Neuronal stem cell (in vitro differentiated cells): ENCODE data around the gene IQCE.
"Not testable (repeated sequence)": the region's sequence is repeated elsewhere in the genome, so short reads cannot be mapped to it uniquely, and the experiment has no call there.

Experiments used
- DNase-seq: peaks from one replicate; pipeline ENCODE4 v3.0.0-alpha.2; 2013; ENCODE audit warnings: low spot score
- H2AFZ ChIP-seq: one replicate; pipeline ENCODE4 v1.6.1; 2013; ENCODE audit warnings: mild to moderate bottlenecking, low read length, inconsistent platforms
- H2AK5ac ChIP-seq: 2 replicates; pipeline ENCODE4 v1.6.1; 2013; ENCODE audit warnings: low read depth, mild to moderate bottlenecking, inconsistent platforms, low read length, moderate library complexity, mixed read lengths
- H2BK120ac ChIP-seq: 2 replicates; pipeline ENCODE4 v1.6.1; 2013; ENCODE audit warnings: low read depth, mild to moderate bottlenecking, inconsistent platforms, low read length, moderate library complexity, mixed read lengths
- H2BK12ac ChIP-seq: one replicate; pipeline ENCODE4 v1.6.1; 2013; ENCODE audit warnings: low read length, inconsistent platforms
- H2BK15ac ChIP-seq: 2 replicates; pipeline ENCODE4 v1.6.1; 2013; ENCODE audit warnings: mild to moderate bottlenecking, low read length, inconsistent platforms, mixed read lengths
- H2BK5ac ChIP-seq: one replicate; pipeline ENCODE4 v1.6.1; 2013; ENCODE audit warnings: inconsistent platforms, mild to moderate bottlenecking, low read length, moderate library complexity
- H3K14ac ChIP-seq: one replicate; pipeline ENCODE4 v1.6.1; 2013; ENCODE audit warnings: low read length, inconsistent platforms
- H3K18ac ChIP-seq: 2 replicates; pipeline ENCODE4 v1.6.1; 2013; ENCODE audit warnings: low read length, inconsistent platforms
- H3K23ac ChIP-seq: 2 replicates; pipeline ENCODE4 v1.6.1; 2013; ENCODE audit warnings: low read depth, mild to moderate bottlenecking, mixed read lengths, low read length, inconsistent platforms; ENCODE audit not compliant: poor library complexity
- H3K27ac ChIP-seq: replicated peaks from 3 replicates; pipeline ENCODE4 v1.5.1; 2013; ENCODE audit warnings: low read length, inconsistent platforms
- H3K27me3 ChIP-seq, 3 experiments: 2 replicates each; pipeline ENCODE4 v1.6.1; 2013; ENCODE audit warnings: low read length in 3 of 3, mild to moderate bottlenecking in 2 of 3, inconsistent platforms in 1 of 3, low read depth in 1 of 3, mixed read lengths in 1 of 3, moderate library complexity in 1 of 3; ENCODE audit not compliant: control insufficient read depth in 3 of 3, insufficient read depth in 3 of 3
- H3K36me3 ChIP-seq, 2 donors: replicated peaks in 1 of 2; 2 replicates each; pipeline ENCODE4 v1.6.1; 2013; ENCODE audit warnings: low read length in 2 of 2; ENCODE audit not compliant: control insufficient read depth in 2 of 2, insufficient read depth in 2 of 2
- H3K4ac ChIP-seq: 2 replicates; pipeline ENCODE4 v1.6.1; 2013; ENCODE audit warnings: inconsistent platforms, mild to moderate bottlenecking, low read length, moderate library complexity
- H3K4me1 ChIP-seq, 2 donors: 1 replicate in 1 of 2; 2 replicates in 1 of 2; pipeline ENCODE4 v1.6.1; 2013; ENCODE audit warnings: low read length in 2 of 2, low read depth in 1 of 2; ENCODE audit not compliant: control insufficient read depth in 2 of 2, insufficient read depth in 1 of 2
- H3K4me2 ChIP-seq: one replicate; pipeline ENCODE4 v1.6.1; 2013; ENCODE audit warnings: mild to moderate bottlenecking, low read length, inconsistent platforms; ENCODE audit not compliant: insufficient read depth, poor library complexity, severe bottlenecking
- H3K4me3 ChIP-seq, 2 donors: 2 replicates each; pipeline ENCODE4 v1.5.1; 2013; ENCODE audit warnings: low read length in 2 of 2, mild to moderate bottlenecking in 2 of 2, inconsistent platforms in 1 of 2, moderate library complexity in 1 of 2
- H3K79me1 ChIP-seq: one replicate; pipeline ENCODE4 v1.6.1; 2013; ENCODE audit warnings: low read depth, mild to moderate bottlenecking, inconsistent platforms, low read length, moderate library complexity
- H3K9ac ChIP-seq: one replicate; pipeline ENCODE4 v1.6.1; 2013; ENCODE audit warnings: mild to moderate bottlenecking, low read depth, low read length, inconsistent platforms; ENCODE audit not compliant: poor library complexity
- H3K9me3 ChIP-seq, 2 donors: replicated peaks in 1 of 2; 2 replicates each; pipeline versions ENCODE3 to v1.6.1; 2013; ENCODE audit warnings: low read length in 2 of 2, mild to moderate bottlenecking in 2 of 2, inconsistent platforms in 1 of 2, low read depth in 1 of 2, mixed read lengths in 1 of 2, moderate library complexity in 1 of 2; ENCODE audit not compliant: control insufficient read depth in 2 of 2, insufficient read depth in 1 of 2
- H4K8ac ChIP-seq: one replicate; pipeline ENCODE4 v1.6.1; 2013; ENCODE audit warnings: low read depth, mild to moderate bottlenecking, inconsistent platforms, low read length, moderate library complexity
- H4K91ac ChIP-seq: one replicate; pipeline ENCODE4 v1.6.1; 2013; ENCODE audit warnings: low read length, low read depth, mild to moderate bottlenecking, inconsistent platforms; ENCODE audit not compliant: poor library complexity
- WGBS, 2 donors: extraction: QIAGEN DNeasy Blood & Tissue Kit; methylation state at CpG; one replicate each; pipeline ENCODE4 v1.1.7; 2013; ENCODE audit warnings: missing lambda C conversion rate in 2 of 2, mixed read lengths in 1 of 2; ENCODE audit not compliant: insufficient read length in 2 of 2, insufficient replicate concordance in 1 of 2; ENCODE audit errors: extremely low coverage in 2 of 2; 5-methylcytosine and 5-hydroxymethylcytosine counted together

IQCE gene

DNA sequence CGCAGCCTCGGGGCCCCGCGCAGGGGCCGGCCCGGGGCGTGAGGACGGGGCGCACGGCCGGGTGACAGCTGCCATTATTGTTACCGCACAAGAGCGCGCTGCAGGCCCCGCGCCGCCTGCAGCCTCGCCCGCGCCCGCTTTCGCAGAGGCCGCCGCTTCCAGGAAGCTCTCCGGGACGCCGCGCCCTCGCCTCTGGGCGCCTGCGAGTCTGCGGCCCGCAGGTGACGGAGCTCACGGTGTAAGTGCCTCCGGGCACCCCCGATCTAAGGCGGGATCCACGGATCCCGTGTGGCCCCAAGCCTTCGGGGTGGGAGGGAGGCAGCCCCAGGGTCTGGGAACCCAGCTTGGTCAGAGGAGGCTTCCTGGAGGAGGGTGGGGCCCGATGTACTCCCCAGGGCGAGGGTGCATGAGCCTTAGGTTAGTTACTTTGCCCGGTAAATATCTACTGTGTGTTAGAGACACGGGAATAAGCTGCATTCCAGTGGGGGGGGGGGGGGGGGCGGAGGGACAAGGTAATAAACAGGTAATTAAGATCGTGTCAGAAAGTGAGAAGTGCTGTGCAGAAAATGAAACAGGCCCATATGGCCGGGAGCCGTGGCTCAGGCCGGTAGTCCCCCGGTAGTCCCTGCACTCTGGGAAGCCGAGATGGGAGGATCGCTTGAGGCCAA is 638 bp downstream of the IQCE start:
- H3K9me3 ChIP-seq = no peaks in the 10 kb centered on the region
- peak overlapping the region; percentile 93 for H3K4me2 ChIP-seq
- H3K4me3 ChIP-seq = peak overlapping the region; percentile 90 to 98
- H2BK120ac ChIP-seq = no peak overlapping the region
- peak overlapping the region; percentile 90 for H2AK5ac ChIP-seq
- no peak overlapping the region for H4K91ac ChIP-seq
- H3K27me3 ChIP-seq = no peaks in the 10 kb centered on the region
- H3K14ac ChIP-seq = peak overlapping the region; percentile 56
- no CpG with 5 or more reads among the region's 53 CpGs for WGBS, 2 donors
- no peaks in the 10 kb centered on the region for H3K36me3 ChIP-seq
- peak overlapping the region; percentile 95 for H3K18ac ChIP-seq
- peaks cover 10% of the 10 kb centered on the region for H3K79me1 ChIP-seq
- peak overlapping the region; percentile 54 for H3K27ac ChIP-seq
- no peak for DNase-seq
- H3K4ac ChIP-seq = no peak overlapping the region
- H4K8ac ChIP-seq = no peak overlapping the region
- H3K4me1 ChIP-seq = peaks cover 6 to 7% of the 10 kb centered on the region in 2 donors
- H3K23ac ChIP-seq = peak overlapping the region; percentile 93
- no peak overlapping the region for H2BK12ac ChIP-seq
- peak overlapping the region; percentile 58 for H2BK15ac ChIP-seq
- H2BK5ac ChIP-seq = no peak overlapping the region
- peak overlapping the region; percentile 88 for H3K9ac ChIP-seq
- peak overlapping the region; percentile 96 for H2AFZ ChIP-seq

DNA sequence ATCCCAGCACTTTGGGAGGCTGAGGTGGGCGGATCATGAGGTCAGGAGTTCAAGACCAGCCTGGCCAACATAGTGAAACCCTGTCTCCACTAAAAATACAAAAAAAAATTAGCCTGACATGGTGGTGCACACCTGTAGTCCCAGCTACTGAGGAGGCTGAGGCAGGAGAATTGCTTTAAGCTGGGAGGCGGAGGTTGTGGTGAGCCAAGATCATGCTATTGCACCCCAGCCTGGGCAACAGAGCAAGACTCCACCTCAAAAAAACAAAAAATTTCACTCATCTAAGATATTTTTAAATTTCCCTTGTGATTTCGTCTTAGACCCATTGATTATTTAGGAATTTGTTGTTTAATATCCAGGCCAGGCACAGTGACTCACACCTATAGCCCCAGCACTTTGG is 5.2 kb downstream of the IQCE start:
- not testable (repeated sequence) for H3K14ac ChIP-seq, H2AFZ ChIP-seq, H3K18ac ChIP-seq, H2BK5ac ChIP-seq, H3K9me3 ChIP-seq, H3K4me2 ChIP-seq, H2AK5ac ChIP-seq, H4K91ac ChIP-seq, DNase-seq, H3K9ac ChIP-seq, H3K4ac ChIP-seq, H3K79me1 ChIP-seq, H3K4me3 ChIP-seq, H2BK12ac ChIP-seq, H4K8ac ChIP-seq, H2BK120ac ChIP-seq, H3K27ac ChIP-seq, H2BK15ac ChIP-seq, H3K36me3 ChIP-seq, H3K27me3 ChIP-seq, H3K23ac ChIP-seq
- H3K4me1 ChIP-seq = peaks cover 16 to 18% of the 10 kb centered on the region in 2 donors
- no CpG with 5 or more reads among the region's 3 CpGs for WGBS, 2 donors

DNA sequence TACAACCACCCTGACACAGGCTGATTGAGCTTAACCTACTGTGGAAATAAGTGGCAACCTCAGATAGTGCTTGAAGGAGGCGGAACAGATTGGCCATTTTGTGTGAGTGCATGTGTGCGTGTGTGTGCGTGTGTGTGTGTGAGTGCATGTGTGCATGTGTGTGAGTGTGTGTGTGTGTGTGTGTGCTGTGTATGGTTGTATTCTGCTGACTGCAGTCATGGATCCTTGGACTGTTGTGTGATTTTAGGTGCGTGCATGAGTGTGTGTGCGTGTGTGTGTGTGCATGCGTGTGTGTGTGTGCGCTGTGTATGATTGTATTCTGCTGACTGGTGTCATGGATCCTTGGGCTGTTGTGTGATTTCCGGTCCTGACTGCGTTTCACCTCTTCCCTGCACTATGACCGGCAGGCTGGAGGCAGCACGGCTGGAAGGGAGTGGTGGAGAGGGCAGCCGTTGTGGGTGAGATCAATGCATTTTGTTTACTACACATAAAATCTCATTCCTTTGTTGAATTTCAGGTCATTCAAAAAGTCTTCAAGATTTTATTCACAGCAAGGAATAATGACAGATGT is 6.3 kb downstream of the IQCE start:
- no peak overlapping the region for H2BK5ac ChIP-seq
- H3K79me1 ChIP-seq = no peaks in the 10 kb centered on the region
- no peak overlapping the region for H2AK5ac ChIP-seq
- no peak for DNase-seq
- H3K27ac ChIP-seq = no peak overlapping the region
- no peak overlapping the region for H3K18ac ChIP-seq
- peak overlapping the region; percentile 58 for H3K23ac ChIP-seq
- no peak overlapping the region for H3K14ac ChIP-seq
- no peak overlapping the region for H3K4ac ChIP-seq
- no peaks in the 10 kb centered on the region for H3K9me3 ChIP-seq
- no peak overlapping the region for H3K9ac ChIP-seq
- no peak overlapping the region for H2BK120ac ChIP-seq
- no peak overlapping the region for H4K8ac ChIP-seq
- H2BK15ac ChIP-seq = no peak overlapping the region
- H3K36me3 ChIP-seq = peaks cover 0 to 3% of the 10 kb centered on the region in 2 donors
- no CpG with 5 or more reads among the region's 12 CpGs for WGBS, 2 donors
- H3K4me2 ChIP-seq = no peak overlapping the region
- peaks cover 22 to 25% of the 10 kb centered on the region in 2 donors for H3K4me1 ChIP-seq
- no peak overlapping the region for H4K91ac ChIP-seq
- H2BK12ac ChIP-seq = no peak overlapping the region
- H3K27me3 ChIP-seq = no peaks in the 10 kb centered on the region
- H2AFZ ChIP-seq = no peak overlapping the region
- no peak overlapping the region for H3K4me3 ChIP-seq

GRCh38 chr7:2566348-2566889 is 7.6 kb downstream of the IQCE start:
- H2AFZ ChIP-seq = no peak overlapping the region
- no peaks in the 10 kb centered on the region for H3K9me3 ChIP-seq
- H3K36me3 ChIP-seq = peaks cover 0 to 3% of the 10 kb centered on the region in 2 donors
- no peak overlapping the region for H3K4me3 ChIP-seq
- H3K79me1 ChIP-seq = no peaks in the 10 kb centered on the region
- H2BK12ac ChIP-seq = no peak overlapping the region
- no peak overlapping the region for H3K14ac ChIP-seq
- no peak overlapping the region for H3K23ac ChIP-seq
- H3K9ac ChIP-seq = no peak overlapping the region
- no CpG with 5 or more reads among the region's 8 CpGs for WGBS, 2 donors
- H3K27ac ChIP-seq = no peak overlapping the region
- H3K4me2 ChIP-seq = no peak overlapping the region
- H3K4ac ChIP-seq = no peak overlapping the region
- no peaks in the 10 kb centered on the region for H3K27me3 ChIP-seq
- no peak overlapping the region for H2BK5ac ChIP-seq
- no peak overlapping the region for H4K8ac ChIP-seq
- H2BK120ac ChIP-seq = no peak overlapping the region
- H3K18ac ChIP-seq = no peak overlapping the region
- H2BK15ac ChIP-seq = no peak overlapping the region
- peaks cover 22 to 25% of the 10 kb centered on the region in 2 donors for H3K4me1 ChIP-seq
- no peak overlapping the region for H4K91ac ChIP-seq
- H2AK5ac ChIP-seq = peak overlapping the region; percentile 41
- no peak for DNase-seq
